ENCODE measurements around the gene MAP7.

- no peak for TF ChIP-seq TAF1 (IDR thresholded peaks at IDR 0.05; ENCODE audit: borderline replicate concordance, low read depth, low read length)
- no peak for TF ChIP-seq POLR2A (IDR thresholded peaks at IDR 0.05; ENCODE audit: low read depth, low read length)
- no peak for TF ChIP-seq POLR2AphosphoS5 (IDR thresholded peaks at IDR 0.05; ENCODE audit: low read depth, low read length)
Measured at GRCh38 chr6:136524339-136524935, 25.8 kb downstream of the MAP7 start.

Data from GM12892 (cell line).